ENCODE results near the gene CRY1. TPM values are rescaled to one million over a fixed set of nuclear protein-coding genes. Genes with fewer than 3 reads are reported as not detected.
A peak's percentile ranks its signal among the peaks of the same experiment; 100 is the strongest.

The CRY1 gene
- total RNA-seq, 4 donors from 2014 or later, result 5.7 to 14.3 (median 10.8) TPM

DNA sequence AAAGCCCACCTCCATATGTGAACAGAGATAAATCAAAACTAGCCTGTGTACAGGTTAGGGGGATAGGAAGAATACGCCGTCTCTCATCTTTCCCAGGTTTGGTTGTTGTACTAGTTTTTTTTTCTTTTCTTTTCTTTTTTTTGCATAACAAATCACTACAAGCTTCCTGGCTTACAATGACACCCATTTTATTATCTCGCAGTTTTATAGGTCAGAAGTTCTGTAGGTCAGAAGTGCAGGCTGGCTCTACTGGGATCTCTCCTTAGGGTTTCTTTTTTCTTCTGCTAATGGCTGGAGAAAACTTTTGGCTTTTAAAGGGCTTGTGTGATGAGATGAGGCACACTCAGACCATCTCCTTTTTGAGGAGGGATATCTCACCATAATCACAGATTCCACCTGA, 25.7 kb upstream of the CRY1 start:
- 73 to 79% methylated on average over 3 of the region's 3 CpGs for WGBS, 2 donors

GRCh38 chr12:107118624-107119023, 25.3 kb upstream of the CRY1 start:
- no peak for DNase-seq
- 60 to 68% methylated on average over 3 to 4 of the region's 4 CpGs for WGBS, 2 donors
- H3K4me3 ChIP-seq, result no peak overlapping the region
- intact Hi-C loops (cut with DNase I), result no loop called here
- no peaks in the 10 kb centered on the region for H3K36me3 ChIP-seq
- H3K4me1 ChIP-seq, result no peaks in the 10 kb centered on the region
- TF ChIP-seq POLR2A (IDR thresholded peaks at IDR 0.05), result no peak
- TF ChIP-seq CTCF (IDR thresholded peaks at IDR 0.05), result no peak
- H3K9me3 ChIP-seq, result no peaks in the 10 kb centered on the region
- H3K27me3 ChIP-seq, result peaks cover 0 to 34% (median 0%) of the 10 kb centered on the region in 4 donors
- no peak overlapping the region for H3K27ac ChIP-seq

More for the DNA sequence above, 25.7 kb upstream of the CRY1 start:
- TF ChIP-seq POLR2A (IDR thresholded peaks at IDR 0.05) (no peak), CTCF (IDR thresholded peaks at IDR 0.05) (no peak)
- Histone ChIP-seq H3K36me3 (no peaks in the 10 kb centered on the region), H3K27ac (no peak overlapping the region), H3K27me3 (peaks cover 0 to 36% (median 0%) of the 10 kb centered on the region in 4 donors), H3K4me3 (no peak overlapping the region), H3K9me3 (no peaks in the 10 kb centered on the region), H3K4me1 (no peaks in the 10 kb centered on the region)
- intact Hi-C loops (cut with DNase I), result no loop called here
- no peak for DNase-seq

GRCh38 chr12:107115119-107115518, 21.8 kb upstream of the CRY1 start:
- intact Hi-C loops (cut with DNase I), result no loop called here
- peaks cover 0 to 12% (median 0%) of the 10 kb centered on the region in 4 donors for H3K27me3 ChIP-seq
- TF ChIP-seq CTCF (IDR thresholded peaks at IDR 0.05), result no peak
- TF ChIP-seq POLR2A (IDR thresholded peaks at IDR 0.05), result no peak
- no peak overlapping the region for H3K4me3 ChIP-seq
- WGBS, 2 donors, result 93 to 96% methylated on average over 2 of the region's 2 CpGs
- H3K27ac ChIP-seq, result no peak overlapping the region
- H3K4me1 ChIP-seq, result no peaks in the 10 kb centered on the region
- no peak for DNase-seq
- no peaks in the 10 kb centered on the region for H3K9me3 ChIP-seq
- H3K36me3 ChIP-seq, result no peaks in the 10 kb centered on the region

DNA sequence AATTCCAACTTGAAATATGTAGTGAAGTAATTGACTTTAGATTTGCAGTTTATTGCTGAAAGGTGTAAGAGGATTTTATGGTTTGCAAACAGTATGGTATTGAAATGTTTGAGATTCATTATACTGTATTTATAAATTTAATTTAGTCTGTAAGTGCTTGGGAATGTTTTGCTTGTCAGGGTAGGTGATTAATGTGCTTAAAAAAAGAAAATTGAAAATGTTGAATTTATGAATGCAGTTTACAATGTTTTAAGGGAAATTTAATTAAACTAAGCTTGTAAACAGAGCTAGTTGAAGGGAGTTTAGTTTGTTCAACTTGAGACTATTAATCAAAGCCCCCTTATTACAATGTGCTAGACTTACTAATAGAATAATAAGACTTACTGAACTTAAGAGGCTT, 18.0 kb upstream of the CRY1 start:
- no peak for DNase-seq
- Histone ChIP-seq H3K9me3 (no peaks in the 10 kb centered on the region), H3K4me1 (no peaks in the 10 kb centered on the region), H3K4me3 (no peak overlapping the region), H3K27me3 (peaks cover 0 to 9% (median 0%) of the 10 kb centered on the region in 4 donors), H3K36me3 (no peaks in the 10 kb centered on the region), H3K27ac (no peak overlapping the region)
- intact Hi-C loops (cut with DNase I), result no loop called here
- TF ChIP-seq POLR2A (IDR thresholded peaks at IDR 0.05) (no peak), CTCF (IDR thresholded peaks at IDR 0.05) (no peak)

- peaks cover 0 to 4% (median 0%) of the 10 kb centered on the region in 4 donors for H3K27me3 ChIP-seq
- intact Hi-C loops (cut with DNase I), result no loop called here
- H3K4me1 ChIP-seq, result peaks cover 0 to under 1% (median 0%) of the 10 kb centered on the region in 3 donors
- H3K9me3 ChIP-seq, result no peaks in the 10 kb centered on the region
- DNase-seq, result no peak
- WGBS, 2 donors, result 67 to 71% methylated on average over 12 of the region's 12 CpGs
- peak overlapping the region in 1 of 4 donors; percentile 12 for H3K4me3 ChIP-seq
- no peak for TF ChIP-seq CTCF (IDR thresholded peaks at IDR 0.05)
- TF ChIP-seq POLR2A (IDR thresholded peaks at IDR 0.05), result no peak
- H3K27ac ChIP-seq, result no peak overlapping the region
- H3K36me3 ChIP-seq, result no peaks in the 10 kb centered on the region
These were observed 16.7 kb upstream of the CRY1 start for GRCh38 chr12:107109726-107110719.
